NCI-H774 (cell line): Measurements from ENCODE around the gene IGF1.

Source experiments
- DNase-seq: peaks from one replicate; lab custom pipeline; 2025; lab: John Stamatoyannopoulos, UW

The IGF1 gene

GRCh38 chr12:102480406-102480805 is at the start of gene IGF1:
Gene IGF1 (minus strand): TSS chr12:102480563. CDS start chr12:102480381, 182 bp downstream.
- DNase-seq = no peak

- no peak for DNase-seq
These were observed 47.7 kb upstream of the IGF1 start for GRCh38 chr12:102528111-102528510.

DNA sequence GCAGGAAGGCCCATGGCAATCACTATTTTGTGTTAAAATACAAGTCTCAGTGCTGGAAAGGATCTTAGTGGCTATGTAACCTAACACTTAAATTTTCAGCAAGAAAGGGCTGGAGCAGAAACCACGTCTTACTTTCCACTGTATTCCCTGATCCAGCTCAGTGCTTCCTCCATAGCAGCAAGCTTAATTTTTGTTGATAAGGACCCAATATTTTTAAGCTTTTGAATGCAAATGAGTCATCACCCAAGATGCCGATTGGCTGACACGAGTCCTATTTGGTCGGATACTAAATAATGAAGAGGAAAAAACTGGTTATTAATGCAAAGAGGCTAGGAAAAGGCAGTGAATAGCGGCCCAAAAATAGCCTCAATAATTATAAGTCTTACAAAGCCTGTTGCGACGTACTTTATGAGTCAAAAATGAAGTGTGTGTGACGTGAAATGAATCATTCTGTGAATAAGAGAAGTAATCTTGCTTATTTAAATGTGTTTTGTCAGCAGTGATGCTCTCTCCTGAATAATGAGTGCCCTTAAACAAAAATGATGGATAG is 46.9 kb upstream of the IGF1 start:
- DNase-seq = no peak

- no peak for DNase-seq
These were observed 46.3 kb upstream of the IGF1 start for GRCh38 chr12:102526656-102527055.

- DNase-seq = no peak
These were observed 42.4 kb upstream of the IGF1 start for GRCh38 chr12:102522768-102523167.

DNA sequence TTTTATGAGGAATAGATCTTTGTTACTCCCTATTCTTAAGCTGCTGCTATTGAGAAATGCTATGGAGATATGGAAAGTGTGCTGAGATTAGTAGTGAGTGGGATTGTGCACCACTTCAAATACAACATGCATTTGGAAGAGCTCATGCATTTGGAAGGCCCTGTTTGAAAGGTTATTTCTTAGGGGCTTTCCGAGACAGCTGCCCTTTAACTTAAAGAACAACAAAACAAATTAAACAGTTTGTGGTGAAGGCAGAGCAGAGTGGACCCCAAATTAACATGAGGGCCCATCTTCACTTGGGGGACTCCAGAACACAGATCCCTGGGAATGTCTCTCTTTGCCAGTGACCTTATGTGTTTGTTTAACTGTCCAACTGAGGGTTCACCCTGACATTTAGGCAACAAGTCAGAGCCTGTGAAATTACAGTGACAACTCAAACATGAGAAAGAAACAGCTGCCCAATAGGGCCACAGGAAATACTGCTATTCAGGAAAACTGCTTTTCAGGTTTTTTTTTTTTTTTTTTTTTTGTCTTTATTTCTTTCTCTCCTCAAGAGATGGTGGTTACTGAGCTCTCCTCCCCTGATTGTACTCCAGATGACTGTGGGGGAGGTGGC is 41.4 kb upstream of the IGF1 start:
- DNase-seq = no peak

GRCh38 chr12:102518871-102519270 is 38.5 kb upstream of the IGF1 start:
- DNase-seq = no peak

DNA sequence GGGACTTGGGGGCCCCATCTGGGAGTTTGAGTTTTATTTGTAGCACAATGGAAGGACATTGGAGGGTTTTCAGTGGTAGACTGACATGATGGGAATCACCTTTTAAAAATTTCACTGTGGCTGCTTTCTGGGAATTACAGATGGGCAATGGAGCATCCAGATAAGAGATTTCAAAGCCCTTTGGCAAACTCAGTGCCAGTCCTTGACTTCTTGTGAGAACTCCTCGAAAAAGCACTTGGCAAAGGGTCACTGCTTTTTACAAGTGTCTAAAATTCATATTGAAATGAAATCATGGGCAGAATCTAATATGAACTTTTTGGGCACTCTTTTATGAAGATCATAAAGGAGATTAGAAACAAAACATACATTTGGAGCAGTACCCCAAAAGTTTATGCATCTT is 34.3 kb upstream of the IGF1 start:
- DNase-seq = no peak

- DNase-seq = no peak
These were observed 33.4 kb upstream of the IGF1 start for GRCh38 chr12:102513739-102514138.

DNA sequence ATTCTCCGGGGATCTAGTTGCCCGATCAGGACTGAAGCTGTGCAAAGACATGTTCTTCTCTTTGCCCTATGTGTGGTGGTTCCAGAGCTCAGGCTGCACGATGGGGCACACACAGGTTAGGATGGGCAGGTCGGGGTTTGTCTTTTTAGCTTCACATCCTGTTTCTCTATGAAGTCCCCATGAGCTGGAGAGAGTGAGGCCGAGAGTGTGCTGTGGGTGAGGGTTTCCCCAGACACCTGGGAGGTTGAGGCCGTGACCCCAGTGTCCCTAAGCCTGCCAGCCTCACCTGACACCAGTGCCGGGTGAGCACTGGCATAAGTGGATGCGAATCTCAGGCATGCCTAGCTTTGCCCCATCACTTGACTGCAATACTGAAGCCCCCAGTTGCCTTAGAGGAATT is 32.9 kb upstream of the IGF1 start:
- no peak for DNase-seq

DNA sequence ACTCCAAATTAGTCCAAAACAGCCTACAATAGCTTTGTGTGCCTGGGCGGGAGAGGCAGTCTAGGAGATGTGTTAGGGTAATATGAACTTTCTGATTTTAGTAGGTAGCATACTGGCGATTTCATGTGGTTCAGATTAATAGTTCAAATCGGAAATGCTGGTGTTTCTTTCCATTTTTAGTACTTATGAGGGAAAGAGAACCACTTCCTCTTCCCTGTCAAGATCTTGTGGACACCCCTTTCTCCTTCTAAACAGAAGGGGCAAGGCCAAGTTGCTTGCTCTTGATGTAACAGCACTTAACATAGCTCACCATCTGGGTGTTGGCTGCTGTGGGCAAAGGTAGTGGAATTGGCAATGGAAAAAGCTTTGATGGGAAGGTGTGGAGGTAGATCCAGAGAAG is 32.2 kb upstream of the IGF1 start:
- DNase-seq = no peak

- DNase-seq = no peak
These were observed 31.2 kb upstream of the IGF1 start for GRCh38 chr12:102511575-102511974.

DNA sequence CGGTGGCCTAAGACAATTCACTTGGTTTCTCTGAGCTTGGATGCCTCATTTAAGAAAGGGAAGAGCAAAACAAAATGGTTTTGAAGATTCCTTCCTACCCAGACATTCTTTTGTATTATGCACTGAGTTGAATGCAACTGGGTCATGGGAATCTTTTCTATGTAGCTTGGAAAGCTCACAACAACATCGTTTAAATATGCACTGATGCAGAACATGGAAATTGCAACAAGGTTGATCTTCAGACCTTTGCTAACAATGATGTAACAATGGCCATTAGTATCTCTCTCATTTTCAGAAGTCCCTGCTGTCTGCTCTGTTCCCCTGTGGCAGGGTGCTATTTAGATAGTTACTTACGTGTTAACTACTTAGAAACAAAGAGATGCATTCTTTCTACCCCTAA is 30.1 kb upstream of the IGF1 start:
- DNase-seq = no peak

GRCh38 chr12:102510031-102510430 is 29.7 kb upstream of the IGF1 start:
- no peak for DNase-seq

DNA sequence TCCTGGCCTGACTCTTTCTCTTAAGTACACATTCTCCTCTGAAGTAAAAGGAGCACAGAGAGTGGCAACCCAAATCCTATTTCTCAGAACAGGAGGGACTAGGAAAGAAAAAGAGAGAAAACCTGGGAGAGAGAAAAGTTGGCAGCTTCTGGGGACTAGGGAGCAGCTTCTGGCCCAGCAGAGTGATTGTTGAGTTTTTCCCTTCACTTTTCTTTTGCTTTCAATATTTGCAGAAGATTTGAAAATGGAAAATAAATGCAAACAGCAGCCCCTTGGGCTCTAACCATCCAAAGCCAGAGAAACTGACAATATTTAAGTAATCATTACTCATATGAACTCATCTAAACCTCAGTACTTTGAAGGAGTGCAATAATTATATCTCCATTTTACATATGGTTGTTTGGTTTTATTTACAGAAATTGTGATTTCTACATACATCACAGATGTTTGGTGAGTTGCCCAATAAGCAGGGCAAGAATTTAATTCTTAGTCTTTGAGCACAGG is 28.8 kb upstream of the IGF1 start:
- no peak for DNase-seq

DNA sequence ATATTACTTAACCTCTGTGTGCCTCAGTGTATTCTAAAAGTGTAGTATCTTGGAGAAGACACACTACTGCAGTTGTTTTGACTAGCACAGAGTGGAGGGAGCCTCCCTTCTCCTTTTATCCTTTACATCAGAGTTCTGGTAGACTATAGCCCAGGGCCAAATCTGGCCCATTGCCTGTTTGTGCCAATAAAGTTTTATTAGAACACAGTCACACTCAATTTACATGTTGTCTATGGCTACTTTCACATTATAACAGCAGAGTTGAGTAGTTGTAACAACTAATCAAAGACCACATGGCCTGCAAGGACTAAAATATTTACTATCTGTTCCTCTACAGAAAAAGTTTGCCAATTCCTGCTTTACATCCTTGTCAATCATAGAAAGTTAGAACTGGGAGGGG is 27.7 kb upstream of the IGF1 start:
- no peak for DNase-seq

DNA sequence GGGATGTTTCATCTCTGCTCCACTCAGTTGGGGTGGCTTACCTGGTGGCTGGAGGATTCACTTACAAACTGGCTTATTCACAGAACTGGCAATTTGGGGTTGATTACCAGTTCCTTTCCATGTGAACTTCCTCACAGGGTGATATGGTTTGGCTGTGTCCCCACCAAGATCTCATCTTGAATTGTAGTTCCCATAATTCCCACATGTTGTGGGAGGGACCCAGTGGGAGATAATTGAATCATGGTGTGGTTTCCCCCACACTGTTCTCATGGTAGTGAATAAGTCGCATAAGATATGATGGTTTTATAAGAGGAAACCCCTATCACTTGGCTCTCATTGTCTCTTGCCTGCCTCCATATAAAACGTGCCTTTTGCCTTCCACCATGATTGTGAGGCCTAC is 26.9 kb upstream of the IGF1 start:
- no peak for DNase-seq

DNA sequence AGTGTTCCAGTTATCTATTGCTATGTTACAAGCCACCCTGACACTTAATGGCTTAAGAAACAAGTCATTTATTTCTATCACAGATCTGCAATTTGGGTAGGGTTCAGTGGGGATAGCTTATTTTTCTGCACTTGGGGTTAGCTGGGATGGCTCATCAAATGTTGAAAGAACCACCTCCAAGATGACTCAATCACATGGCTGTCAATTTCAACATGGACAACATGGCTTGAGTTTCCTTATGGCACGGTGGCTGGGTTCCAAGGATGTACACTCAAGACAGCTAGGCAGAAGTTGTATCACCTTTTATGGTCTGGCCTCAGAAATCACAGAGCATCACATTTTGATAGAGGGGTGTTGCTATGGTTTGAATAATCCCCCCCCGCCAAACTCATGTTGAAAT is 24.5 kb upstream of the IGF1 start:
- no peak for DNase-seq

DNA sequence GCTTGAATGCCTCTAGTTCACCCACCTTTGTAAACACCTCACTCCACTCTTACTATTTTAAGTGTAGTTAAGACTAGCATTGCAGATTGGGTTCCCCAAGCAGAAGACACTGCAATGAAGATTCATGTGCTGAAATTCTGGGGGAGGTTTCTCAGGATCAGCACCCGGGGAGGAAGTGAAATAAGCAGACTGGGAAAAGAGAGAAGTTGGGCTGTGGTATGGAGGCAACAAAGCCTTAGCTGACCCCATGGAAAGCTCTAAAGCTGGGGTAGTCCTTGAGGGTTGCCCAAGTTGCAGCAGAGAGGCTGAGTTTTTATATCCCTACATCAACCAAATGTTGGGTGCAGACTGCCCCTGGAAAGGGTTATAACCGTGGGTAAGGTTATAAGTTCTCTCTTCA is 23.9 kb upstream of the IGF1 start:
- DNase-seq = no peak

- no peak for DNase-seq
These were observed 23.5 kb upstream of the IGF1 start for GRCh38 chr12:102503831-102504230.

GRCh38 chr12:102503056-102503681 is 22.8 kb upstream of the IGF1 start:
- DNase-seq = no peak

- no peak for DNase-seq
These were observed 21.4 kb upstream of the IGF1 start for GRCh38 chr12:102501773-102502172.

GRCh38 chr12:102498471-102498870 is 18.1 kb upstream of the IGF1 start:
- DNase-seq = no peak

DNA sequence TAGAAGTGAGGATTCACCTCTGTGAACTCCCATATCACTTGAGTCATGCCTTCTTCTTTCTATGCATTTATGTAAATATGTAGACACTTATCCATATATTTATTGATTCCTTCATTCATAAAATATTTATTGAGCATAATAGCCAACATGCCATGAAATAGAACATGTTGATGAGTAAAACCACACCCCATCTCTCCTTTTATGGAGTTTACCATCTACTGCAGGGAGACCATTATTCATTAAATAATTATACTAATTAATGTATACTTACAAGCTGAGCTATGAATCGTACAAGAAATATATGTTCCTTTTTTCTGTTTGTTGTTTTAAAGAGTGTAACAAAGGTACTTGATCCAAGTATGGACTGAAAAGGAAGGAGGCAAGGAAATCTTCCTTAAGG is 17.4 kb upstream of the IGF1 start:
- DNase-seq = no peak
